AML-193 (cell line): ENCODE data around the gene CEP112.
"Not testable (repeated sequence)": the region's sequence is repeated elsewhere in the genome, so short reads cannot be mapped to it uniquely, and the experiment has no call there.

Source experiments
- DNase-seq, 2 experiments: peaks; one replicate each; lab custom pipeline; 2025; lab: John Stamatoyannopoulos, UW

CEP112 gene

GRCh38 chr17:65732667-65733066 lies 459.3 kb downstream of the CEP112 start:
- DNase-seq: not testable (repeated sequence)

GRCh38 chr17:65730711-65731169 lies 461.2 kb downstream of the CEP112 start:
- DNase-seq: no peak

GRCh38 chr17:65729207-65729606 lies 462.7 kb downstream of the CEP112 start:
- no peak for DNase-seq

- DNase-seq: no peak
These were observed 464.1 kb downstream of the CEP112 start for GRCh38 chr17:65727832-65728231.

- no peak for DNase-seq
These were observed 464.7 kb downstream of the CEP112 start for GRCh38 chr17:65727246-65727645.

- DNase-seq: no peak
These were observed 468.3 kb downstream of the CEP112 start for GRCh38 chr17:65723431-65724151.

- DNase-seq: no peak
These were observed 473.3 kb downstream of the CEP112 start for GRCh38 chr17:65718601-65719000.

- DNase-seq: no peak
These were observed 479.3 kb downstream of the CEP112 start for GRCh38 chr17:65712383-65713267.

GRCh38 chr17:65711671-65712276 lies 480.2 kb downstream of the CEP112 start:
- no peak for DNase-seq

- no peak for DNase-seq
These were observed 484.2 kb downstream of the CEP112 start for GRCh38 chr17:65707780-65708179.

- no peak for DNase-seq
These were observed 487.2 kb downstream of the CEP112 start for GRCh38 chr17:65704731-65705130.

- DNase-seq: no peak
These were observed 488.0 kb downstream of the CEP112 start for GRCh38 chr17:65703891-65704290.

- DNase-seq: no peak
These were observed 492.5 kb downstream of the CEP112 start for GRCh38 chr17:65699459-65699858.

- no peak for DNase-seq
These were observed 493.4 kb downstream of the CEP112 start for GRCh38 chr17:65698381-65699061.

- DNase-seq: no peak
These were observed 494.3 kb downstream of the CEP112 start for GRCh38 chr17:65697661-65698060.

- no peak for DNase-seq
These were observed 495.1 kb downstream of the CEP112 start for GRCh38 chr17:65696739-65697394.

- no peak for DNase-seq
These were observed 497.3 kb downstream of the CEP112 start for GRCh38 chr17:65694601-65695000.

GRCh38 chr17:65690626-65691310 lies 501.2 kb downstream of the CEP112 start:
- DNase-seq: no peak

- no peak for DNase-seq
These were observed 503.6 kb downstream of the CEP112 start for GRCh38 chr17:65688307-65688706.

GRCh38 chr17:65685110-65685509 lies 506.8 kb downstream of the CEP112 start:
- no peak for DNase-seq

GRCh38 chr17:65684631-65685030 lies 507.3 kb downstream of the CEP112 start:
- no peak for DNase-seq
